GM19193 (cell line): ENCODE results near the gene KLHDC2.

Source experiments
- POLR2A ChIP-seq: IDR thresholded peaks from 4 replicates; pipeline ENCODE4 v1.6.1; 2011; ENCODE audit not compliant: insufficient read depth, insufficient read length; ENCODE audit errors: extremely low read depth

Gene KLHDC2

GRCh38 chr14:49770212-49770817 is 2.4 kb downstream of the KLHDC2 start:
- no peak for TF ChIP-seq POLR2A

- TF ChIP-seq POLR2A: no peak
Measured at GRCh38 chr14:49774106-49774505, 6.2 kb downstream of the KLHDC2 start.

- no peak for TF ChIP-seq POLR2A
Measured at GRCh38 chr14:49778421-49778820, 10.5 kb downstream of the KLHDC2 start.

- TF ChIP-seq POLR2A: no peak
Measured at GRCh38 chr14:49783394-49784014, 15.6 kb downstream of the KLHDC2 start.

- TF ChIP-seq POLR2A: no peak
Measured at GRCh38 chr14:49786315-49786714, 18.4 kb downstream of the KLHDC2 start.

GRCh38 chr14:49792618-49793017 is 24.7 kb downstream of the KLHDC2 start:
- no peak for TF ChIP-seq POLR2A

- no peak for TF ChIP-seq POLR2A
Measured at GRCh38 chr14:49796025-49796424, 28.1 kb downstream of the KLHDC2 start.

- no peak for TF ChIP-seq POLR2A
Measured at GRCh38 chr14:49808780-49809179, 40.8 kb downstream of the KLHDC2 start.

- TF ChIP-seq POLR2A: no peak
Measured at GRCh38 chr14:49816844-49817243, 48.9 kb downstream of the KLHDC2 start.

- TF ChIP-seq POLR2A: no peak
Measured at GRCh38 chr14:49820176-49820575, 52.2 kb downstream of the KLHDC2 start.

- TF ChIP-seq POLR2A: no peak
Measured at GRCh38 chr14:49828640-49829039, 60.7 kb downstream of the KLHDC2 start.
